GM21367 (cell line): ENCODE data around the gene MMP23B.
"Not testable (repeated sequence)": the region's sequence is repeated elsewhere in the genome, so short reads cannot be mapped to it uniquely, and the experiment has no call there.

Experiments
- ATAC-seq: cut with Tn5 transposase; IDR thresholded peaks from one replicate; pipeline ENCODE4 v1.9.1; 2021; ENCODE audit not compliant: unreplicated experiment

MMP23B gene

DNA sequence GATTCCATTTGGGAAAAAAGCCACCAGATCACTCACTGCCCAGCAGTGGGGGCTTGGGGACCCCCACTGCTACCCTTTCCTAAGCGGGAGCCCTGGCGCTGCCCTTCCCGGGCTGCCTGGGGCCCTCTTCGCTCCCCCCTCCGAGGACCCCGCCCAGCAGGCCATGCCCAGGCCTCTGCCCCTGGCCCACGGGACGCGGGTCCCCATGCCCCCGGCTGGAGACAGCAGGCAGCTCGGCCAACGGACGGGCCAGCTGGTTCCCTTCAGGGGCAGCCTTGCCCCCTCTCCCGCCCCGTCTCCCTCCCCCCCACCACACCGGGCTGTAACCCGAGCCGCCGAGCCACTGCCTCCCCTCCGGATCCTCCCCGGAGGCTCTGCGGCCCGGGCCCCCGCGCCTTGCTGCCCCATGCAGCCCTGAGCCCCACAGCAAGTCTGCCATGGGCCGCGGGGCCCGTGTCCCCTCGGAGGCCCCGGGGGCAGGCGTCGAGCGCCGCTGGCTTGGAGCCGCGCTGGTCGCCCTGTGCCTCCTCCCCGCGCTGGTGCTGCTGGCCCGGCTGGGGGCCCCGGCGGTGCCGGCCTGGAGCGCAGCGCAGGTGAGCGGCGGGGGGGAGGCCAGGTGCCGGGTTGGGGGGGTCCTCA lies at the start of gene MMP23B:
TSS of gene MMP23B (plus strand) at position 392 of the 639 bp plus-strand sequence. CDS start at position 438, 46 bp downstream.
- ATAC-seq = no peak

DNA sequence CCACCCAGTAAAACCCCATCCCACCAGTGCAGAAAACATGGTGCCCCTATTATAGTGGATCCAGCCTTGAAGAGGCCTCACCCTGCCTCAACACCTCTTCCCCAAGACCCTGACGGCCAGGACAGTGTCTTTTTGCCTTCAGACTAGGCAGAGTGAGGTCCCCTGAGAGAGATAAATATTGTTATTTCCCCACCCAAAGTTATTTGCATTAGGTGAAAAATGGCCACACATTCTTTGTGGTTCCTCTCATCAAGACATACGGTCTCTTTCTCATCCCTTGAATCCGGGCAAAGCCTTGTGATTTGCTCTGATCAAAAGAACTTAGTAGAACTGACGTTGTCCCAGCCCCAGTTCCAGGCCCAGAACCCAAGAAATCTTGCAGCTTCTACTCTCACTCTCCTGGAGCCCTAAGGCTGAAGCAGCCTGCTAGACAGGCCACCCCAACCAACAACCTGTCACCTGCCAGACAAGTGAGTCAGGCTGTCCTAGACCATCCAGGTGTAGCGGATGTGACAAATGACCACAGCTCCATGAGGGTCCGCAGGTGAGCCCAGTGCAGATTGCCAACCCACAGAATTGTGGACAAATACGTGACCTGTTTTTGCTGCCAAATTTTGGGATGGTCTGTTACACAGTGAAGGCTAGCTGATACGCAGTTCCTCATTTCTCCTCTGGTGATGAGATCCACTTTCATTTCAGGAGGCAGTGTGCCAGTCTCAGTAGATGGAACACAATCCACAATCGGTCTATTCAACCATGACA lies 49.2 kb upstream of the MMP23B start:
- ATAC-seq = no peak

DNA sequence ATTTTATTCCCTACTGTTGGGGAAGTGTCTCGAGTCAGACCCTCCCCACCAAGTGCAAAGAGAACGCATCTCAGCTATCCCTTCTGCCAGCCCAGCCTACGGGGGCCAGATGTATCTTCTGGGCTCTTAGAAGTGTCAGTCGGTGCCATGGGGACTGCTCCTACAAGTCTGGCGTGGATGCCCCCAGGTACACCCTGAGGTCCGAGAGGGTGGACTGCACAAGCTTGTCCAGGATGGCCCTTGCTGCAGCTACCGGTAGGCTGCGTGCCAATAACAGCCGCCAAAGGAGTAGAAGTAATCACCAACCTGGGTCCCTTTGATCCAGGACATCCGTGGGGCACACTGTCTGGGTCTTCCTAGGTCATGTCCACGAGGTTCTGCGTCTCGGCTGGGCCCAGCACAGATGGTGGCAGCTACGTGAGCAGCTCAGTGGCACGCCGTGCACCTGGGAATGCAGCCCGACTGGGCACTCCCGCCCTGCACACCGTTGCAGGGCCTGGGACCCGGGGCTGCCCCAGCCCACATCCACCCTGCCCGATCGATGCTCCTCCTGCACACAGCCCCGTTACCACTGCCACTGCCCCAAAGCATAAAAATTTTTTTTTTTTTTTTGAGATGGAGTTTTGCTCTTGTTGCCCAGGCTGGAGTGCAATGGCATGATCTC lies 48.5 kb upstream of the MMP23B start:
- no peak for ATAC-seq

DNA sequence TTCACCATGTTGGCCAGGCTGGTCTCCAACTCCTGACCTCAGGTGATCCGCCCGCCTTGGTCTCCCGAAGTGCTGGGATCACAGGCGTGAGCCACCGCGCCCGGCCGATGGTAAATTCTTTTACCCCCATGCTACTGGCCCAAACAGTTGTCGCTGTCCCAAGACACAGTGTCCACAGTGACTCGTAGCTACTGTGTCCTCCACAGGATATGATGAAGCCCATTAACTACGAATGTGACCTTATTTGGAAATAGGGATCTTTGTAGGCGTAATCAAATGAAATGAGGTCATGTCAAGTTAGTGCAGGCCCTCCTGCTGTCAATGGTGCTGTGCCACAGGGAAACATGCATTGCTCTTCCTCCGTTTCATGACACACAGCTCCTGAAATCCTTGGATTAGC lies 40.5 kb upstream of the MMP23B start:
- no peak for ATAC-seq

DNA sequence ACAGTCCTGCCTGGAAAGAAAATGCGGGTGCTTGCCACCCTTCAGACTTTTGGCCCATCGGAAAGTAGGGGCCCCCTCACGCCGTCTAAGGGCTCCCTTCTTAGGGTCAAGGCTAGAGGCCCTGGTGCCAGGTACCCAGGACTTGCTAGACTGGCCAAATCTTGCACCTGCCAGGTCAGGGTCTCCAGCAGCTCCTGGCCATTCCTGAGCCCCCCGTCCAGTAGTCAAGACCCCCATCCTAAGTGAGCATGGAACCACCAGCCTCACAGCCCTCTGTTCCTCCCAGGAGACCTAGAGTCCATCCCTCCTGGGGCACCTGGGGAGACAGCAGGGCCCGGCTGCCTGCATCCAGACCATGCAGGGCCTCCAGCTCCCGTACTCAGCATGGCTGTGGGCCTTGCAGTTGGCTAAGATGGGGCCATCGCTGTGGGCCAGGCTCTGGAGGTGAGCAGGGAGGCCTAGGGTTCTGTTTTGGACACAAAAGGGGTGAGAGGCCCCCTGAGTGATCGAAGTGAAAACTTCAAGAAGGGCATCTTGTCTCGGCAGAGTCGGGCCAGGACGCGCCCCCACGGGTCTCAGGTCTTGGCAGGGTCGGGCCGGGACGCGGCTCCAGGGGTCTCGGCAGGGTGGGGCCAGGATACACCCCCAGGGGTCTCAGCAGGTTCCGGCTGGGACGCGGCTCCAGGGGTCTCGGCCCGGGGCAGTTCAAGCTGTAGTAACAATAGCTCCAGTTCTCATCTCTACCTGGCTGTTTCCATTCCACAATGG lies 38.0 kb upstream of the MMP23B start:
- ATAC-seq = no peak

DNA sequence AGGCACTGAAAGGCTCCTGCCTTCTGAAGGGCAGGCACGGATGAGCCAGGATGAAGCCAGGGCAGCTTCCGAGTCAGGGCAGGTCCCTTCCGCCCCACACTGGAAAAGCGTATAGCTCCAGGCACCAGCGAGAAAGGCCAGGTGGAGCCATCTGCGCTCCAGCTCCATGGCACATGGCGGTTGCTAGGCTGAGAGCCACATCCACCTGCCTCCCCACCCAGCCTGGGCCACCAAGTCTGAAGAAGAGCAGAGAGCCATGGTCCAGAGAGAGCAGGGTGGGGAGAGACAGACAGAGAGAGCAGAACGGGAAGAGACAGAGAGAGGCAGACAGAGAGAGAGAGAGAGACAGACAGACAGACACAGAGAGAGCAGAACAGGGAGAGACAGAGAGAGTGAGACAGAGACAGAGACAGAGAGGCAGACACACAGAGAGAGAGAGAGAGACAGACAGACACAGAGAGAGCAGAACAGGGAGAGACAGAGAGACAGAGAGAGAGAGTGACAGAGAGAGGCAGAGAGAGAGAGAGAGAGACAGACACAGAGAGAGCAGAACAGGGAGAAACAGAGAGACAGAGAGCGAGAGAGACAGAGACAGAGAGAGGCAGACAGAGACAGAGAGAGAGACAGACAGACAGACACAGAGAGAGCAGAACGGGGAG lies 37.2 kb upstream of the MMP23B start:
- no peak for ATAC-seq

DNA sequence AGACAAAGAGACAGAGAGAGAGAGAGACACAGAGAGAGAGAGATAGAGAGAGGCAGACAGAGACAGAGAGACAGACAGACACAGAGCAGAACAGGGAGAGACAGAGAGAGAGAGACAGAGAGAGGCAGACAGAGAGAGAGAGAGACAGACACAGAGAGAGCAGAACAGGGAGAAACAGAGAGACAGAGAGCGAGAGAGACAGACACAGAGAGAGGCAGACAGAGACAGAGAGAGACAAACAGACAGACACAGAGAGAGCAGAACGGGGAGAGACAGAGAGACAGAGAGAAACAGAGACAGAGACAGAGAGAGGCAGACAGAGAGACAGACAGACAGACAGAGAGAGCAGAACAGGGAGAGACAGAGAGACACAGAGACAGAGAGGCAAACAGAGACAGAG lies 36.6 kb upstream of the MMP23B start:
- ATAC-seq = not testable (repeated sequence)

DNA sequence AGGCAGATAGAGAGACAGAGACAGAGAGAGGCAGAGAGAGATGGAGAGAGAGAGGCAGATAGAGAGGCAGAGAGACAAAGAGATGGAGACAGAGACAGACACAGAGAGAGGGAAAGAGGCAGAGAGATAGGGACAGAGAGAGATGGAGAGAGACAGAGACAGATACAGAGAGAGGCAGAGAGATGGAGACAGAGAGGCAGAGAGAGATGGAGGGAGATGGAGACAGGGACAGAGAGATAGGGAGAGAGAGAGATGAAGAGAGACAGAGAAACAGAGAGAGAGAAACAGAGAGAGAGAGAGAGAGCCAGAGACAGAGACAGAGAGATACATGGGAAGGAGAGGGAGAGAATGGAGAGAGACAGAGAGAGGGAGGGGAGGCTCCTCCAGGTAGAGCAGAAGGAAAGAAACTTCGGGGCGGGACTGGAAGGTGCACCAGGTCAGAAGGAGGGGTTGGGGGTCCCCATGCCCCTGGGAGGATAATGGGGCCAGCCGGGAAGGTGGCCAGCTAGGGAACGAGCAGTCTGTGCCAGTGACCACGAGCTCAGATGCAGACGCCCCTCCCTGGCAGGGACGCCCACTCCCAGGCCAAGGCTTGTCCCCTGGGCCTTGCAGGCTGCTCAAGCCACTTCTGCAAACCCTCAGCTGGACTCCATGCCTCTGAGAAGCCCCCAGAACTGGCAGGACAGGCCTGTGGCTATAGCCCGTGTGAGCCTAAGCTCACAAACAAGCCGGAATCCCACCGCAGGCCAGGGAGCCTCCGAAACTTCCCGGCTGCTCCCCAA lies 35.3 kb upstream of the MMP23B start:
- no peak for ATAC-seq

DNA sequence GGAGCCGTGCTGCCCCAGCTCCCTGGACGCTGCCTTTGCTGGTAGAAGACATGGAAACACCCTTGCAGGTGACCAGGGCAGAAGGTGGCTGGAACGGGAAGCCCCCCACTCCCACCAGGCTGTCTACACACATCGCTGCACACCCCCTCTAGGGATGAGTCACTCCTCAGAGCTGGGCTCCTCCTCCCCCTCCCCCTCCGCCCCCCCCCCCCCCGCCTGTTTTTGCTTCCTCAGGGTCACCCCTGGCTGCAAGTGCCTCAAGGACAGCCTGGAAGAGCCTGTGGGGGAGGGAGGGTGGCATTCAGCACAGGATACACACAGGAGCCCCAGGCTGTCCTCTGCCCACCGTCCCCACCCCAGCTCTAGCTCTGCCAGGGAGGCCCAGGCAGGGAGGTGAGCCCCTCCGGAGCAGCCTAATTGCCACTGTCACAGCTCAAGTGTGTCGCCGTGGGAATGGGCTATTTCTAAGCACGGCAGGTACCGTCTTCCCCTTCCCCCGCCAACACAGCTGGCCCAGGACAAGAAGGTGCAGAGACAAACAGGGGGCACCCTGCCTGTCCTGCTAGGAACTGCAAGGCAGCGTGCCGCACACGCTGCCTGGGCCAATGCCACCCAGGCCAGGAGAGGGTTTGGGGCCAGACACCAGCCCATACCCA lies 34.6 kb upstream of the MMP23B start:
- ATAC-seq = no peak

DNA sequence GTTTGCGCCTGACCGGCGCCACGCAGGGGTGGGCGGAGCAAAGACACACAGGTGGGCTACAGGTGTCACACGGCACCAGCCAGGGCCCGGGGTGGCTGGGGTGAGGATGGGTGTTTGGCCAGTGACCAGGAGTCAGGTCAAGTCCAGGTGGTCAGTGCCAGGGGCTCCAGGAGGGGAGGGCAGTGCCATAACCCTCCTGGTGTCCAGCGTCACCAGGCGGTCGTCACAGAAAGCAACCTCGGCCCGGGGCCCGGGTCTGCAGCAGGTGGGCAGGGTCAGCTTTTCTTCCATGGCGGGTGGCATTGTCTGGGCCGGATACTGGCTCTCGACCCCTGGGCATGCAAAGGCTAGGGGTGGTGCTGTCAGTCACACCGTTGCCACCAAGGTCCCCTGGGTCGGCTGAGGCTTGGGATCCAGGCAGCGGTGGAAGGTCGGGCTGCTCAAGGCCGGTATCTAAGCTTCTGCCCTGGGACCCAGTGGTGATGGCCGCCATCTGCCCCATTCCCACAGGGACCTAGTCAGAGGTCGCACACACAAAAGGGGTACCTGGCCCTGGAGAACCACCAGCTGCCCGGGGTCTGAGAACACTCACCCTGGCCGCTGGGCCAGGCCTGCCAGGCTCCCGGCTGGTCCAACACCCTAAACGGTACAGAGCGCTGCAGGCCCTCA lies 33.8 kb upstream of the MMP23B start:
- ATAC-seq = no peak

DNA sequence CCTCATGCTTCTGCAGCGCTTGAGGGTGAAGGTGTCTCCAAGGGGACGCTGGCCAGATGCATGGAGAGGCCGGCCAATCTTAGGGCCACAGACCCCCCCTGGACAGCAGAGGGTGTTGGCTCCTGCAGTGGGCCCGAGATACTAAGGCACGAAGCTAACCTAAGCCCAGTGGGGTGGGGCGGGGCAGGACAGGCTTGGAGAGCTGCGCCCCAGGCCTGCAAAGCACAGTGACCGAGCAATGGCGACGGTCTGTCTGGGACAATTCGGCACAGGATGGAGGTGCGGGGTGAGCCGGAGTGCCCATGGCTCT lies 33.3 kb upstream of the MMP23B start:
- no peak for ATAC-seq

DNA sequence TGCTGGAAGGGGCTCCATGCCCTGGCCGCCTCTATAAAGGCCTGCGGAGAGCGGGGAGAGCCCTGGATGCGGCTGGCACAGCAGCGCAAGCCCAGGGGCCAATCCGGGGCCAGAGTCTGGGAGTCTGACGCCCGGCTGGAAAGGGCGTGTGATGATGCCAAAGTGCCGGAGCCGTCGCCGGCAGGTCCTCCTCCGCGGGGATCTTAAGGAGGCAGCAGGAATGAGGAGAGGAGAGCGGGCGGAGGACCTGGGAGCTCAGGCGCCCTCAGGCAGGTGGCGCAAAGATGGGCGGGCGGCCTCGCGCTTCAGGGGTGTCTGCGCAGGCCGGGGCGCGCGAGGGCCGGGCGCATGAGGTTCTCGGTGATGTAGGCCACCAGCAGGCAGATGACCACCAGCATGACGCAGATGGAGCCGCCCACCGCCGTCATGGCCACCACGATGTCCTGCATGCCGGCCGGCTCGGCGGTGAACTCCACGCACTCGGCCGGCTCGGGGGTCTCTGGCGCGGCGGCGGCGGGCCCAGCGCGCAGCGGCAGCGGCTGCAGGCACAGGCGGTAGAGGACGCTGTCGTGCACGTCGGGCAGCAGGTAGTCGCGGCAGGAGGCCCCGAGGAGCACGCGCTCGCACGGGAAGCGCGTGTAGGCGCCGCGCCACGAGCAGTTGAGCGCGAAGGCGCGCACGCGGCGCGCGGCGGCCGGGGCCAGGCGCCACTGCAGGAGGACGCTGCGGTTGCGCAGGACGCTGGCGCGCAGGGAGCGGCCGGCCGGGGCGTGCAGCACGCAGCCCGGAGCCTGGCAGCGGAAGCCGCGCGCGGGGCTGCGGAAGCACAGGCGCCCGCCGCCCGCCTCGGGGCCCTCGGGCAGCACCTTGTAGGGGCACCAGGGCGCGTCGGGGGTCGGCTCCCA lies 32.7 kb upstream of the MMP23B start:
- ATAC-seq = no peak

DNA sequence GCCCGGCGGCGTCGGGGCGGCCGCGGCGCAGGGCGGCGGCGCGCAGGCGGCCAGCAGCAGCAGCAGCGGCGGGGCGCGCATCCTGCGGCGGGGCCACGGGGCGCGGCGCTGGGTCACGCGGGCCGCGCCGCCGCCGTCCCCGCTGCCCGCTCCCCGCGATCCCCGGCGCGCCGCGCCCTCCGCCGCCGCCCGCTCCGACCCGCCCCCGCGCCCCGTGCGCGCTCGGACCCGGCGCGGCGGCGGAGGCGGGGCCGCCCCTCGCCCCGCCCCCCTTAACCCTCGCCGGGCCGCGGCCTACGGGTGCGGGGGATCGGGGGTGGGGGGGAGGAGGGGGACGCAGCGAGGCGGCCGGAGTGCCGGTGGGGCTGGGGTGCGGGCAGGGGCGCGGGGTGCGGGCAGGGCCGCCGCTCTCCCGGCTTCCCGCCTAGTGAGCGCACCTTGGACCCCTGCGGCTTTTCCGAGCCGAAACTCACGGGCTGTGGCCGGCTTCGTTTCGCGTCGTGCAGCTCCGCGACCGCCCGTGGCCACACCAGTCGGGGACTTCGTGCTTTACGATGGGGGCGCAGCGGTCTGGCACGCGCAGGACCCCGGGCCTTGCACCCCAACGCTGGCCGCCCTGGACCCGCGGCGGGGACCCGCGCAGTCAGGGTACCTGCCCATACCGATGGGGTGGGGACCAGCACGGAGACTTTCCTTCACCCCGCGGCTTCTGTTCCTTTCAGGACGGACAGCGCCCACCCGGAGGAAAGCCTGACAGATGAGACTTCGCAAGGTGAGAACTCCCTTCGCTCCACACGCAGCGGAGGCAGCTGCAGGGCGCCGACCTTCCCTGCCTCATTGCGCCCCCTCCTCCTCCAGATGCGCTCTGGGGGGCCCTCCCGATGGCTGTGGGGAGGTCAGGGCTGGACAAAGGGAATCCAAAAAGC lies 31.8 kb upstream of the MMP23B start, which contains the start of gene FNDC10:
TSS of gene FNDC10 (minus strand) at position 201 of the 926 bp plus-strand sequence. CDS start at position 81, 120 bp downstream.
- ATAC-seq = no peak

DNA sequence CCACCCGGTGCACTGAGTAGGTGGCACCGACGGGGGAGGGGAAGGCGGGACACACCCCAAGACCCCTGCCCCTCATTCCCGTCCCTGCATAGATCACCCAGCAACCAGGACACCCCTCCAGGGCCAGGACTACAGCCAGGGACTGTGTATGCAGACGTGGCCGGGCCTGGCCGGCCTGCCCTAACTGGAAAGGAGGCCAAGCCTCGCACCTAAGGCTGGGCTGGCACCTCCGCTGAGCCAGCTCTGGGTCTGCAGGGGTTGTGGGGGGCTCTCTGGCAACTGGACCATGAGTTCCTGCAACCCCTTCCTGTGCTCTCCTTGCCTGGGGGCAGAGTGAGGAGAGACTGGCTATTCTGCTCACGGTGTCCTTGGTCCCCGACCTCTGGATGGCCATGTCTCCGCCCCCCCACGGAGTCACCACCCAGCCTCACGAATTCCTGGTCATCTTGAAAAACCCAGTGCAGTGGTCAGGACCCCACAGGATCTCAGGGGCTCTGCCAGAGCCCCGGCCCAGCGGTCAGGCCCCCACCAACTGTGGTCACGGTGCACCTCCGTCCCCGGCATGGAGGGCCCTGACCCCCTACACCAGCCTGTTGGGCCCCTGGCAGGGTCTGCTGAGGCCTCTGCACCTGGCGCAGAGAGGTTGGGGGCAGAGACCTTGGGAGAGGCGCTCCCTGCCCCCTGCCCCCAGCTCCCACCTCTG lies 31.0 kb upstream of the MMP23B start:
- no peak for ATAC-seq

DNA sequence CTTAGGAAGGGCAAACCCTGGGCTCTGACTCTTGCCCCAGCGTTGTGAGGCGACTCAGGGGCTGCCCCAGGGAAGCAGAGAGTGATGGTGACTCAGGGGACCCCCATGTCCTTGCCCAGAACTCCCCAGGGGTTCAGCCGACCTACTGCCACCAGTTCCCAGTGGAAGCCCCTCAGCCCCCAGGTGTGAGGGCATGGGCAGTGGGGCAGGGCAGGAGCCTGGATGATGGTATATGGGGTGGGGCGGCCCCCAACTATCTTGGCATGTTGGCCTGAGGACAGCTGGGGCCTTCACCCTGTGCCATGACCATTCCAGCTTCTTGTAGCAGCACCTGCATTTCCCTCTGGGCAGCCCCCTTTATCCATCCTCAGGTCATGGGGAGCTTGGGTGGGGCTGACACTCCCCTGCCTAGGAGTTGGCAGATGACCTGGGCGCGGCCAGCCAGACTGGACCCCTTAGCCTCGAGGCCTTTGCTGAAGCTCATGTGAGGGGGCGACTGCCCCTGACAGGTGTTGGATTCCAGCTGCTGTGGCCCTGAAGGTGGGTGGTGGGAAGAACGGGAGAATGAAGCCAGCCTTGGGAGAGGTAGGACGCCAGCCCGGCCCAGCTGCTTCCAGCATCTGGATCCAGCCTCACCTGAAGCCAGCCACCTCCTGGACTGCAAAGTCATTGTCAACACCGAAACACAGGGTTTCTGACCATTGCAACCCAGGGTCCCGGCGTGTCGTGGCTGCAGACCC lies 30.2 kb upstream of the MMP23B start:
- ATAC-seq = no peak
